Left cardiac atrium (tissue), 4 donors: ENCODE results near the gene FOXM1. TPM values are rescaled to one million over a fixed set of nuclear protein-coding genes. Genes with fewer than 3 reads are reported as not detected.

Source experiments
- ATAC-seq, 2 donors: fragments of 200-7000 bp; cut with Tn5 transposase; one replicate each; pipeline ENCODE4 v1.9.1; 2020; ENCODE audit warnings: mild to moderate bottlenecking in 2 of 2, moderate library complexity in 2 of 2
- DNase-seq: peaks from one replicate; pipeline ENCODE4 v3.0.0-alpha.2; 2020
- intact Hi-C, 2 donors: fragments of 100-400 bp; cut with DNase I; formaldehyde crosslinking; loops; one replicate each; pipeline versions ENCODE4 v1.14.1 to v1.15.1; 2022 to 2023
- total RNA-seq, 2 donors: library from RNA; stranded (reverse); fragmentation: NEBNext Ultra II Directional; extraction: Animal tissue kit (Norgen Biotek cat#: 25700); gene quantifications; one replicate each; pipeline ENCODE4 v1.2.1, GENCODE V29; 2021
- donor health status: DM: no; HTN: yes; CAD: no.
- donor health status: DM: no; HTN: yes; CAD: no; lungs with severe emphysema.
- donor health status: DM: yes; HTN: yes; CAD: no.
- donor health status: Dilated cardiomyopathy.

FOXM1 gene
- total RNA-seq, 2 donors from 2014 or later = 0.44 to 3.3 TPM

DNA sequence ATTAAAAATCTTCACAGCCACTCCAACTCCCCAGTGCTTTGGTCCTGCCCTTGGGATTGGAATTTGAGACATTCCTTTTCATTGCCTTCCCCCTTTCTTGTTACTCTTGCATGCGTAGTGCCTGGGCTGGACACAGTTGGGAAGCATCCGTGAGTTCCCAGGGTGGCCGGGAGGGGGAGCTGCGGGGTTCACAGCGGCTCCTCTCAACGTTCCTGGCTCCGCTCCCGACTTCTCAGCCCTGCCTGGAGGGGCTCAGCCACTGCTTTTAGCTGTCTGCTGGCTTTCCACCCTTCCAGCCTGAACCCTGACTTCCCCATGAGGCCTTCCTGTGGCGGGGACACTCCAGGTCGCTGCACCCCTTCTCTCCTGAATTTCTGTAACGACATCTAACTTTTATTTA lies 23.3 kb downstream of the FOXM1 start:
- DNase-seq (peak; percentile 89), ATAC-seq (peak; percentile 92)
- intact Hi-C loops = loop anchor here in 1 of 2 donors (10.0 kb wide), 1 partner anchor 181 kb away; no protein-coding TSS in a partner anchor

DNA sequence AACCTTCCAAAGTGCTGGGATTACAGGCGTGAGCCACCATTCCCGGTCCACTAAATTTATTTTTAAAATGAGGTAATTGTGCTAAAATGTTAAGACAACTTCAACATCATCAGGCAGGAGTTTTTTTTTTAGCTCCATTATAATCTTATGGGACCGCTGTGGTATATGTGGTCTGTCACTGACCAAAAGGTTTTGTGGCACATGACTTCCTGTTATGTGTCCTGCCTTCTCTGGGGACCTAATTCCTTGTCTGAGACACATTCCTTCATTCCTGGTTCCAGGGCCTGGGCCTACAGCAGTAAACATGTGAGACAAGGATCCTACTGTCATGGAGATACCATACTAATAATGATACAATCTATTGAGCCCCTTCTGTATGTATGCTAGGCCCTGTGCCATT lies 25.0 kb downstream of the FOXM1 start:
- DNase-seq = no peak

GRCh38 chr12:2845280-2845679 lies 31.7 kb downstream of the FOXM1 start:
- peak; percentile 62 for DNase-seq
- intact Hi-C loops = no loop called here
- peak; percentile 41 to 60 for ATAC-seq

More for the DNA sequence above, 25.0 kb downstream of the FOXM1 start:
- intact Hi-C loops = loop anchor here in 1 of 2 donors (10.0 kb wide), 1 partner anchor 183 kb away; no protein-coding TSS in a partner anchor
- ATAC-seq = no peak

- intact Hi-C loops = no loop called here
- ATAC-seq (no peak), DNase-seq (no peak)
Observed at GRCh38 chr12:2844786-2845185, 32.2 kb downstream of the FOXM1 start.

GRCh38 chr12:2842948-2843347 lies 34.0 kb downstream of the FOXM1 start:
- ATAC-seq (peak in 1 of 2 donors; percentile 12), DNase-seq (no peak)
- intact Hi-C loops = no loop called here

DNA sequence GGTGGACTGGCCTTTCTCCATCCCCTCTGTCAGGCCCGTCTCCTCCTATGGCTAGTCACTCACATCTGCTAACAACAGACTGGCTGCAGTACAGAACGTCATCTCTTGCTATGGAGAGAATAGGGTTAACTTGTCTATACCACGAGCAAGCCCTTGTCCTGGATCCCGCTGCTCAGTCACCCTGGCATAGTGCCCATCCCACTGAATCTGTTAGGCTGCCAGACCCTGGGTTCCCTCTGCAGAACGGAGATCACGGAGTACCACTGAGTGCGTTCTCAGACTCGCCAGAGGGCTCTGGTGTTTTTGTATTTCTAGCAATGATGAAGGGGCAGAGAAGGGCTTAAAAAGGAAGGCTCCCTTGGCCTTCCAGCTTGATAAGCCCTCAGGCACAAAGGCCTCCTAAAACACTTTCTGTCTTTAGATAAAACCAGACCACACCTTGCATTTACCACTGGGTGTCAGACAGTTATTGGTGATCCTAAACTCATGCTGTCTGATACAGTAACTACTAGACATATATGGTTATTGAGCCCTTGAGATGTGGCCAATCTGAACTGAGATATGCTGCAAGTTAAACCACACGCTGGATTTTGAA lies 35.8 kb downstream of the FOXM1 start:
- intact Hi-C loops = no loop called here
- DNase-seq (no peak), ATAC-seq (no peak)

- DNase-seq = no peak
Observed at GRCh38 chr12:2836574-2836973, 40.4 kb downstream of the FOXM1 start.

DNA sequence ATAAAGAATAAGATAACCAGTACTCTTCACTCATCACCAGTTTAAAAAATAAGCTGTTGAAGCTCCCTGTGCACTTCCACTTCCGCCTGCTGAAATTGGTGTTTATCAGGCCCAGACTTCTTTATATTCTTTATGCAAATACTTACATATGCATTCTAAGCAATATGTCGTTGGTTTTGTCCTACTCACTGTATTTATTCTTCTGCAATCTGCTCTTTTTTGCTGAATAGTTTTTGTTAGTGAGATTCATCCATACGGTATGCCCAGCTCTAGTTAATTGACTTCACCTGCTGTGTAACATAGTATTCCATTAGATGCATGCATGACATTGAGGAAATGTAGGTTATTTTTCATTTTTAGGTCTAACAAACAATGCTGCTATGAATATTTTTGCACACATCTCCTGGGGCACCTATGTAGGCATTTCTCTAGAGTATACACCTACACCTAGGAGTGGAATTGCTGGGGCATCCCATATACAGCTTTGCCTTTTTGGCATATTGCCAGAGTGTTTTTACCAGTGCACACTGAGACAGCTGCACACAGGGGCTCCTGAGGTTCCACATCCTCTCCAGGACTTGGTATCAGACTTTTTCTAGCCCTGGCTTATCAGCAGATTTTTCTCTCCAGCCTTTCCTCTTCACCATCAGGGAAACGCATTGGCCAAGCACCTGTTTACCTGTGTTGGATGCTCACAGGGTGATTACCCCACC lies 41.1 kb downstream of the FOXM1 start:
- ATAC-seq (no peak), DNase-seq (no peak)
- intact Hi-C loops = no loop called here

More at GRCh38 chr12:2836574-2836973, 40.4 kb downstream of the FOXM1 start:
- ATAC-seq = no peak
- intact Hi-C loops = no loop called here

- DNase-seq (peak; percentile 50), ATAC-seq (peak; percentile 71 to 80)
- intact Hi-C loops = no loop called here
Observed at GRCh38 chr12:2834581-2835491, 42.1 kb downstream of the FOXM1 start, which contains the start of gene NRIP2. TSS of gene NRIP2 (minus strand) at chr12:2835035. CDS start at chr12:2834983, 52 bp downstream.

GRCh38 chr12:2833810-2834209 lies 43.2 kb downstream of the FOXM1 start:
- intact Hi-C loops = no loop called here
- DNase-seq (no peak), ATAC-seq (peak; percentile 25 to 47)

DNA sequence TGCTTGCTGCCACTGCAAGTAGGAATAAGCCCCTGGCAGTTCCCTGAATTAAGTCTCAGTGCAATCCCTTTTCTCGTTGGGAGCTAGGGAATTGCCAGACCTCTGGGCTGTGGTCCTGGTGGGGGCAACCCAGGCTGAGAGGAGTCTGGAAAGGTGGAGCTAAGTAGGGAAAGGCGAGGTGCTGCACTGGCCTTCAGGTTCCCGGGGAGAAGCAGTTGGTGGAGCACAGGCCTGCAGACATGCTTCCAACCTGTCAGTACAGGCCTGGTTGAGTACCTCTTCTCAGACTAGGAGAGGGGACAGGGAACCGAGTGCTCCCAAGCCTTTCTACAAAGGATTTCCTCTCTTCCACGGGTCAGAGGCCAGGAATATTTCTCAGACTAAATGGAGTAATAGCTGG lies 43.6 kb downstream of the FOXM1 start:
- DNase-seq (no peak), ATAC-seq (no peak)
- intact Hi-C loops = no loop called here

- ATAC-seq (no peak), DNase-seq (no peak)
- intact Hi-C loops = no loop called here
Observed at GRCh38 chr12:2832550-2833127, 44.3 kb downstream of the FOXM1 start.

DNA sequence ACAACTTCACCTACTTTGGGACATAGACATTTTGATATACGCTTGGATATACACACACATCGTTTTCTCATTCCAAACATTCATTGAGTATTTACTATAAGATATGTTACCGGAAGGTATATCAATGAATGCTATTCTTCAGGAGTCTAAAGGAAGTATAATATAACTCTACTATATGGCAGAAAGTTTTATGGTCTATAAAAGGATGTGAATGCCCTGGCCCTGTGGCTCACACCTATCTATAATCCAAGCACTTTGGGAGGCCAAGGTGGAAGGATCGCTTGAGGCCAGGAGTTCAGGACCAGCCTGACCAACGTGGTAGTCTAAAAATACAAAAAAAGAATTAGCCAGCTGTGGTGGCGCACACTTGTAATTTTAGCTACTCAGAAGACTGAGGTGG lies 47.7 kb downstream of the FOXM1 start:
- intact Hi-C loops = no loop called here

DNA sequence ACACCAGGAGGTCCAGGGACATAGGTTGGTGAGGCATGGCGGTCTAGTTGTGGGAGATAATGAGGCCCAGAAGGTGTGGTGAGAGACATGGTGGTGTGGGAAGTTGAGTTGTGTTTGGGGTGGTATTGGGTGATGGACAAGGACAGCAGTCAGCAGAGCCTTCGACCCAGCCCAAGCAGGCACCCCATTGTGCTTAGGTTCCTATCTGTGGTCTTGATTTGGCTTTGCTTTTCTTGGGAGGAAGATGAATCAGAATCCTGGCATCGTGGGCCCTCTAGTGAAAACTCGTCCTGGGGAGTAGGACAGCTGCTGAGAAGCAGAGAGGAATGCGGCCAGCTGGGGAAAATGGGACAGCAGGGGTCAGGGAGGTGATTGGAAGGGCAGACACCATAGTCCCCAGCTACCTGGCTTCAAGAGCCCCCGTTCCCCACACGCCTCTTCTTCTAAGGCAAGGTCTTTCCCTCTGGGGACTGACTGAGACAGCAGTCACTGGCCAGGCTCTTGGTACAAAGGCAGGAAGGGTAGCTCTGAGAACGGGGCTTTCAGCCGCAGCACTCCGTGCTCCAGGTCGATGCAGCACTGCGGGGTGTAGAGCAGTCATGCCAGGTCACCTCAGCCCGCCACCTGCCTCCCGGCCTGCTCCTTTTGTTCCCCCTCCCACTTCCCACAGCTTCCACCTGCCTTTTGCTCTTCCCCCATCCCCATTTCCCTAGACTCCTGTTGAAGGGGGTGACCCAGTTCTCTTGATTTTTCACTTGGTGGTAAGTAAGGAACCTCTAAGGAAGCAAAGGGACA lies 50.1 kb downstream of the FOXM1 start:
- DNase-seq (no peak), ATAC-seq (no peak)
- intact Hi-C loops = no loop called here

More for the DNA sequence above, 47.7 kb downstream of the FOXM1 start:
- DNase-seq = no peak
- ATAC-seq = no peak

GRCh38 chr12:2826036-2826435 lies 50.9 kb downstream of the FOXM1 start:
- intact Hi-C loops = no loop called here
- no peak for DNase-seq
- ATAC-seq = no peak

GRCh38 chr12:2825132-2825531 lies 51.8 kb downstream of the FOXM1 start:
- no peak for ATAC-seq
- intact Hi-C loops = no loop called here
- DNase-seq = no peak

DNA sequence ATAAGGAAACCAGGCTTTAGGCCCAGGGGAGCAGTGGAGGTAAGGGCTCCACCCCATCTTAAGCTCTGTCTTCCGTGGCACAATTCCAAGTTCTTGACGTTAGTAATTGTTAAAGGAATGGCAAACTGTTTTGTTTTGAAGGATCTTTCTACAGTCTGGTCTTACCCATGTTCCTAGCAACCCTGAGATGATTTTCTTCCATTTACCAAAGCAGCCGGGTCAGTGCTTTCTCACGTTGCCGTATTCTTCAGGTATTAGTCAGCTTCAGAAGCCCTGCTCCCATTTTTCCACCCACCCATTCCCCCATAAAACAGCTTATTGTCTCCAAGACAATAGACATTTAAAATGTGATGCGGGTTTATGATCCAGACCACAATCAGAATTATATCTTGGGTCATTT lies 52.4 kb downstream of the FOXM1 start:
- ATAC-seq = no peak
- intact Hi-C loops = no loop called here

DNA sequence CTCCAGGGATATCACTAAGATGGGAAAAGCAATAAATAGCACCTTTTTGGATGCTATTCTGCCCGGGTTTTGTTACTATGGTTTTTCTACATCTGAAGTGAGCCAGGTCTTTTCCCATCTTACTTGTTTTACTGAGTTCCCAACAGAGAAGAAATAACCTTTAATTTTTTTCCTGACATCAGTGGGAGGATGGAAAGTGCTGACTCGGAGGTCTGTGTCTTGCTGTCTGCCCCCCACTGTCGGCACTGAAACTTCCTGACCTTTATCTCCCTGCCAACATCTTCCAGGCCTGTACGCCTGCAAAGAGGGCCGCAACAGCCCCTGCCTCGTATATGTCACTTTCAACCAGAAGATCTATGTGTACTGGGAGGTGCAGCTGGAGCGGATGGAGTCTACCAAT lies 53.5 kb downstream of the FOXM1 start:
- ATAC-seq = no peak
- intact Hi-C loops = no loop called here

More for the DNA sequence above, 52.4 kb downstream of the FOXM1 start:
- no peak for DNase-seq

GRCh38 chr12:2820432-2820831 lies 56.5 kb downstream of the FOXM1 start:
- intact Hi-C loops = no loop called here
- ATAC-seq (no peak), DNase-seq (no peak)

More for the DNA sequence above, 53.5 kb downstream of the FOXM1 start:
- no peak for DNase-seq
